Measurements from ENCODE around the gene PNMA3.

DNA sequence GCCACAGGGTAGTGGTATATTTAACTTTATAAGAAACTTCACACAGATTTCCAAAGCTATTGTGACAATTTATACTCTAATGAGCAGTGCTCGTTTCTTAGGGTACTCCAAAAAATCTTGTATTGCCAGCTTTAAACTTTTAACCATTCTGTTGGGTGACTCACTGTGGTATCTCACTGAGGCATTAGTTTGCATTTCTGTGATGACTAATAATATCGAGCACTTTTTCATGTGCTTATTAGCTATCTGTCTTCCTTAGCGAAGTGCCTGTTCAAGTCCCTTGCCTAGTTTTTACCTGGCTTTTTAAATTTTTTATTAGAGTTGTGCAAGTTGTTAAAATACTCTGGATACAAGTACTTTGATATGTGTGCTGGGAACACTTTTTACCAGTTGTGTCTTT lies 5.5 kb downstream of the PNMA3 start:
- no peak for TF ChIP-seq POLR2A (IDR thresholded peaks at IDR 0.05)
- no peak for TF ChIP-seq POLR2AphosphoS5 (IDR thresholded peaks at IDR 0.05)
- TF ChIP-seq, protein P1, sequence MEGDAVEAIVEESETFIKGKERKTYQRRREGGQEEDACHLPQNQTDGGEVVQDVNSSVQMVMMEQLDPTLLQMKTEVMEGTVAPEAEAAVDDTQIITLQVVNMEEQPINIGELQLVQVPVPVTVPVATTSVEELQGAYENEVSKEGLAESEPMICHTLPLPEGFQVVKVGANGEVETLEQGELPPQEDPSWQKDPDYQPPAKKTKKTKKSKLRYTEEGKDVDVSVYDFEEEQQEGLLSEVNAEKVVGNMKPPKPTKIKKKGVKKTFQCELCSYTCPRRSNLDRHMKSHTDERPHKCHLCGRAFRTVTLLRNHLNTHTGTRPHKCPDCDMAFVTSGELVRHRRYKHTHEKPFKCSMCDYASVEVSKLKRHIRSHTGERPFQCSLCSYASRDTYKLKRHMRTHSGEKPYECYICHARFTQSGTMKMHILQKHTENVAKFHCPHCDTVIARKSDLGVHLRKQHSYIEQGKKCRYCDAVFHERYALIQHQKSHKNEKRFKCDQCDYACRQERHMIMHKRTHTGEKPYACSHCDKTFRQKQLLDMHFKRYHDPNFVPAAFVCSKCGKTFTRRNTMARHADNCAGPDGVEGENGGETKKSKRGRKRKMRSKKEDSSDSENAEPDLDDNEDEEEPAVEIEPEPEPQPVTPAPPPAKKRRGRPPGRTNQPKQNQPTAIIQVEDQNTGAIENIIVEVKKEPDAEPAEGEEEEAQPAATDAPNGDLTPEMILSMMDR (IDR thresholded peaks at IDR 0.05), result no peak
